Suprapubic skin (tissue), 4 donors: ENCODE results near the gene HGF. TPM values are rescaled to one million over a fixed set of nuclear protein-coding genes. Genes with fewer than 3 reads are reported as not detected.
A peak's percentile ranks its signal among the peaks of the same experiment; 100 is the strongest.

Experiments
- DNase-seq, 2 donors: peaks; one replicate each; pipeline ENCODE4 v3.0.0-alpha.2; 2019; ENCODE audit warnings: low spot score in 2 of 2
- H3K27ac ChIP-seq: fragments of 200-600 bp; sonication (generic); one replicate; pipeline ENCODE4 v1.5.1; 2019
- H3K27me3 ChIP-seq: fragments of 200-600 bp; sonication (generic); one replicate; pipeline ENCODE4 v1.5.1; 2019
- H3K36me3 ChIP-seq: fragments of 200-600 bp; sonication (generic); one replicate; pipeline ENCODE4 v1.5.1; 2019
- H3K4me1 ChIP-seq: fragments of 200-600 bp; sonication (generic); one replicate; pipeline ENCODE4 v1.5.1; 2019
- H3K4me3 ChIP-seq: fragments of 200-600 bp; sonication (generic); one replicate; pipeline ENCODE4 v1.5.1; 2019; ENCODE audit warnings: mild to moderate bottlenecking
- H3K9me3 ChIP-seq: fragments of 200-600 bp; sonication (generic); one replicate; pipeline ENCODE4 v1.5.1; 2019
- CTCF ChIP-seq, 2 donors: fragments of 200-600 bp in 1 of 2; fragments of 450-650 bp in 1 of 2; sonication (generic) in 1 of 2; IDR thresholded peaks; one replicate each; pipeline ENCODE4 v1.5.1; 2016 to 2019; ENCODE audit warnings: antibody characterized with exemption in 2 of 2, mild to moderate bottlenecking in 1 of 2, moderate library complexity in 1 of 2
- EP300 ChIP-seq: sonication (generic); formaldehyde crosslinking; IDR thresholded peaks from one replicate; pipeline ENCODE4 v1.6.1; 2017; ENCODE audit warnings: antibody characterized with exemption
- POLR2A ChIP-seq, 2 donors: fragments of 450-650 bp; IDR thresholded peaks; one replicate each; pipeline ENCODE4 v1.6.1; 2017; ENCODE audit warnings: antibody characterized with exemption in 2 of 2, mild to moderate bottlenecking in 2 of 2, moderate library complexity in 2 of 2
- POLR2AphosphoS5 ChIP-seq, 3 donors: sonication (generic); formaldehyde crosslinking; IDR thresholded peaks; one replicate each; pipeline ENCODE4 v1.6.1; 2017; ENCODE audit warnings: antibody characterized with exemption in 3 of 3
- WGBS: methylation state at CpG from one replicate; pipeline ENCODE4 v1.1.5; 2018; 5-methylcytosine and 5-hydroxymethylcytosine counted together
- total RNA-seq, 4 donors: library from RNA; depleted of rRNA; stranded (reverse); fragments of >200 nt; gene quantifications; one replicate each; pipeline ENCODE4 v1.1.0, GENCODE V29; 2016

HGF gene
- total RNA-seq, 4 donors from 2014 or later = 0.47 to 1.9 (median 0.89) TPM

GRCh38 chr7:81774551-81774950 is 4.7 kb upstream of the HGF start:
- Histone ChIP-seq H3K27ac (no peak overlapping the region), H3K4me1 (peaks cover 15% of the 10 kb centered on the region), H3K36me3 (no peaks in the 10 kb centered on the region), H3K4me3 (no peak overlapping the region), H3K27me3 (no peaks in the 10 kb centered on the region), H3K9me3 (no peaks in the 10 kb centered on the region)
- no peak for TF ChIP-seq CTCF (IDR thresholded peaks at IDR 0.05)
- no peak for TF ChIP-seq EP300
- no peak for TF ChIP-seq POLR2A (IDR thresholded peaks at IDR 0.05)
- 91% methylated on average over 5 of the region's 5 CpGs for WGBS
- DNase-seq = no peak

- no peak for DNase-seq
- Histone ChIP-seq H3K9me3 (no peaks in the 10 kb centered on the region), H3K4me1 (peaks cover 21% of the 10 kb centered on the region), H3K27me3 (no peaks in the 10 kb centered on the region), H3K36me3 (no peaks in the 10 kb centered on the region), H3K27ac (peak overlapping the region; percentile 10), H3K4me3 (peak overlapping the region; percentile 43)
- TF ChIP-seq POLR2AphosphoS5 (IDR thresholded peaks at IDR 0.05) (no peak), EP300 (no peak), POLR2A (IDR thresholded peaks at IDR 0.05) (no peak), CTCF (IDR thresholded peaks at IDR 0.05) (no peak)
- WGBS = 37% methylated on average over 7 of the region's 7 CpGs
Observed at GRCh38 chr7:81770728-81771223, 929 bp upstream of the HGF start.

GRCh38 chr7:81768951-81769778 is 682 bp downstream of the HGF start:
- peak overlapping the region; percentile 10 for H3K27ac ChIP-seq
- H3K36me3 ChIP-seq = no peaks in the 10 kb centered on the region
- no peaks in the 10 kb centered on the region for H3K27me3 ChIP-seq
- no peak for DNase-seq
- H3K4me1 ChIP-seq = peaks cover 21% of the 10 kb centered on the region
- TF ChIP-seq CTCF (IDR thresholded peaks at IDR 0.05) = no peak
- no peak for TF ChIP-seq POLR2AphosphoS5 (IDR thresholded peaks at IDR 0.05)
- TF ChIP-seq EP300 = no peak
- TF ChIP-seq POLR2A (IDR thresholded peaks at IDR 0.05) = no peak
- peak overlapping the region; percentile 43 for H3K4me3 ChIP-seq
- 23% methylated on average over 9 of the region's 9 CpGs for WGBS
- no peaks in the 10 kb centered on the region for H3K9me3 ChIP-seq

- H3K27me3 ChIP-seq = no peaks in the 10 kb centered on the region
- TF ChIP-seq POLR2A (IDR thresholded peaks at IDR 0.05) = no peak
- TF ChIP-seq EP300 = no peak
- no peak for TF ChIP-seq POLR2AphosphoS5 (IDR thresholded peaks at IDR 0.05)
- TF ChIP-seq CTCF (IDR thresholded peaks at IDR 0.05) = no peak
- peaks cover 24% of the 10 kb centered on the region for H3K4me1 ChIP-seq
- no peaks in the 10 kb centered on the region for H3K36me3 ChIP-seq
- H3K27ac ChIP-seq = no peak overlapping the region
- WGBS = 37% methylated on average over 5 of the region's 5 CpGs
- DNase-seq = no peak
- no peak overlapping the region for H3K4me3 ChIP-seq
- no peaks in the 10 kb centered on the region for H3K9me3 ChIP-seq
Observed at GRCh38 chr7:81767926-81768325, 1.9 kb downstream of the HGF start.

- TF ChIP-seq POLR2A (IDR thresholded peaks at IDR 0.05) (no peak), EP300 (no peak), CTCF (IDR thresholded peaks at IDR 0.05) (no peak), POLR2AphosphoS5 (IDR thresholded peaks at IDR 0.05) (no peak)
- no peak overlapping the region for H3K4me3 ChIP-seq
- no peaks in the 10 kb centered on the region for H3K36me3 ChIP-seq
- no peak overlapping the region for H3K27ac ChIP-seq
- H3K27me3 ChIP-seq = no peaks in the 10 kb centered on the region
- no peak for DNase-seq
- H3K4me1 ChIP-seq = peaks cover 3% of the 10 kb centered on the region
- WGBS = 93% methylated on average over 2 of the region's 2 CpGs
- no peaks in the 10 kb centered on the region for H3K9me3 ChIP-seq
Observed at GRCh38 chr7:81761821-81762220, 8.0 kb downstream of the HGF start.
